Measurements from ENCODE around the gene TNFRSF8. TPM values are rescaled to one million over a fixed set of nuclear protein-coding genes. Genes with fewer than 3 reads are reported as not detected.

TNFRSF8 gene
- total RNA-seq, 4 donors from 2014 or later = 0.26 to 2.4 (median 0.85) TPM

GRCh38 chr1:12166834-12167492 lies 103.9 kb downstream of the TNFRSF8 start, which contains the start of gene TNFRSF1B:
TSS of gene TNFRSF1B (plus strand) at chr1:12166991. CDS start at chr1:12167092, 101 bp downstream.
- no peaks in the 10 kb centered on the region for H3K36me3 ChIP-seq
- H3K27ac ChIP-seq = peak within 1 kb of the TSS; percentile 76 to 84
- peaks cover 0 to 12% of the 10 kb centered on the region in 2 donors for H3K4me1 ChIP-seq
- H3K4me3 ChIP-seq = peak within 1 kb of the TSS; percentile 58 to 72
- H3K9me3 ChIP-seq = no peaks in the 10 kb centered on the region
- TF ChIP-seq POLR2A (IDR thresholded peaks at IDR 0.05) = peak; percentile 84 to 91
- no peak for TF ChIP-seq CTCF (IDR thresholded peaks at IDR 0.05)
- intact Hi-C loops (cut with DNase I; ENCODE audit: low total_unique reads) = no loop called here
- DNase-seq = peak in 1 of 2 donors; percentile 73
- no peaks in the 10 kb centered on the region for H3K27me3 ChIP-seq

- Histone ChIP-seq H3K27ac (peak overlapping the region; percentile 76 to 84), H3K27me3 (no peaks in the 10 kb centered on the region), H3K4me1 (peaks cover 0 to 4% of the 10 kb centered on the region in 2 donors), H3K36me3 (no peaks in the 10 kb centered on the region), H3K4me3 (peak overlapping the region; percentile 58 to 72), H3K9me3 (no peaks in the 10 kb centered on the region)
- intact Hi-C loops (cut with DNase I; ENCODE audit: low total_unique reads) = no loop called here
- TF ChIP-seq CTCF (IDR thresholded peaks at IDR 0.05) = no peak
- DNase-seq = no peak
These were observed 104.7 kb downstream of the TNFRSF8 start for GRCh38 chr1:12167493-12168429.

- no peaks in the 10 kb centered on the region for H3K36me3 ChIP-seq
- H3K4me3 ChIP-seq = peak overlapping the region; percentile 58 to 72
- no peak for TF ChIP-seq CTCF (IDR thresholded peaks at IDR 0.05)
- no peak for TF ChIP-seq POLR2A (IDR thresholded peaks at IDR 0.05)
- intact Hi-C loops (cut with DNase I; ENCODE audit: low total_unique reads) = no loop called here
- H3K4me1 ChIP-seq = peaks cover 0 to 4% of the 10 kb centered on the region in 2 donors
- no peaks in the 10 kb centered on the region for H3K27me3 ChIP-seq
- no peak for DNase-seq
- H3K9me3 ChIP-seq = no peaks in the 10 kb centered on the region
- peak overlapping the region; percentile 76 to 84 for H3K27ac ChIP-seq
These were observed 105.5 kb downstream of the TNFRSF8 start for GRCh38 chr1:12168451-12169160.

GRCh38 chr1:12169442-12170135 lies 106.5 kb downstream of the TNFRSF8 start:
- TF ChIP-seq CTCF (IDR thresholded peaks at IDR 0.05) (no peak), POLR2A (IDR thresholded peaks at IDR 0.05) (no peak)
- no peaks in the 10 kb centered on the region for H3K36me3 ChIP-seq
- no peak for DNase-seq
- H3K4me3 ChIP-seq = no peak overlapping the region
- peak overlapping the region in 1 of 2 donors; percentile 84 for H3K27ac ChIP-seq
- H3K27me3 ChIP-seq = no peaks in the 10 kb centered on the region
- H3K4me1 ChIP-seq = peaks cover 0 to 4% of the 10 kb centered on the region in 2 donors
- intact Hi-C loops (cut with DNase I; ENCODE audit: low total_unique reads) = no loop called here
- H3K9me3 ChIP-seq = no peaks in the 10 kb centered on the region
